ENCODE data around the gene PLEKHG4B. TPM values are rescaled to one million over a fixed set of nuclear protein-coding genes. Genes with fewer than 3 reads are reported as not detected.

Gene PLEKHG4B
- total RNA-seq, 2 donors from 2014 or later: under 0.01 to 0.28 TPM

DNA sequence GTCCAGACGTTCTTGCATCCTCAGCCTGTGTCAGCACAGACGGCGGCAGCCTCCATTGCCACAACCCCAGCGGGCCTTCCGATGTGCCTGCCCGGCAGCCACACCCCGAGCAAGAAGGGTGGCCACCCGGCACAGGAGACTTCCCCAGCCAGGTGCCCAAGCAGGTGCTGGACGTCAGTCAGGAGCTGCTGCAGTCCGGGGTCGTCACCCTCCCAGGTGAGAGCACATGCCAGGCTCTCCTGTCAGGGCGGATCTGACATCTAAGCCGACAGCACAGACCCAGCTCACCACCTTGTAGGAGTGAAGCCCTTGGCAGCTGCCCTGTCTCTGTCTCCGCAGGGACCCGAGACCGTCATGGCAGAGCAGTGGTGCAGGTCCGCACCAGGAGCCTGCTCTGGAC, 51.1 kb downstream of the PLEKHG4B start:
- no peaks in the 10 kb centered on the region for H3K36me3 ChIP-seq
- no peak for ATAC-seq (ENCODE audit: insufficient number of reproducible peaks, low FRiP score, low read depth)
- no peaks in the 10 kb centered on the region for H3K27me3 ChIP-seq (replicated peaks; ENCODE audit: insufficient read depth)
- H3K9me3 ChIP-seq: peaks cover 14% of the 10 kb centered on the region
- TF ChIP-seq, protein P1, sequence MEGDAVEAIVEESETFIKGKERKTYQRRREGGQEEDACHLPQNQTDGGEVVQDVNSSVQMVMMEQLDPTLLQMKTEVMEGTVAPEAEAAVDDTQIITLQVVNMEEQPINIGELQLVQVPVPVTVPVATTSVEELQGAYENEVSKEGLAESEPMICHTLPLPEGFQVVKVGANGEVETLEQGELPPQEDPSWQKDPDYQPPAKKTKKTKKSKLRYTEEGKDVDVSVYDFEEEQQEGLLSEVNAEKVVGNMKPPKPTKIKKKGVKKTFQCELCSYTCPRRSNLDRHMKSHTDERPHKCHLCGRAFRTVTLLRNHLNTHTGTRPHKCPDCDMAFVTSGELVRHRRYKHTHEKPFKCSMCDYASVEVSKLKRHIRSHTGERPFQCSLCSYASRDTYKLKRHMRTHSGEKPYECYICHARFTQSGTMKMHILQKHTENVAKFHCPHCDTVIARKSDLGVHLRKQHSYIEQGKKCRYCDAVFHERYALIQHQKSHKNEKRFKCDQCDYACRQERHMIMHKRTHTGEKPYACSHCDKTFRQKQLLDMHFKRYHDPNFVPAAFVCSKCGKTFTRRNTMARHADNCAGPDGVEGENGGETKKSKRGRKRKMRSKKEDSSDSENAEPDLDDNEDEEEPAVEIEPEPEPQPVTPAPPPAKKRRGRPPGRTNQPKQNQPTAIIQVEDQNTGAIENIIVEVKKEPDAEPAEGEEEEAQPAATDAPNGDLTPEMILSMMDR (IDR thresholded peaks at IDR 0.05): no peak
- H3K4me1 ChIP-seq (ENCODE audit: control insufficient read depth in 1 of 2, low read depth in 2 of 2): no peaks in the 10 kb centered on the region
- no peak overlapping the region for H3K27ac ChIP-seq
- H3K4me3 ChIP-seq: no peak overlapping the region
- DNase-seq (ENCODE audit: low spot score): no peak

DNA sequence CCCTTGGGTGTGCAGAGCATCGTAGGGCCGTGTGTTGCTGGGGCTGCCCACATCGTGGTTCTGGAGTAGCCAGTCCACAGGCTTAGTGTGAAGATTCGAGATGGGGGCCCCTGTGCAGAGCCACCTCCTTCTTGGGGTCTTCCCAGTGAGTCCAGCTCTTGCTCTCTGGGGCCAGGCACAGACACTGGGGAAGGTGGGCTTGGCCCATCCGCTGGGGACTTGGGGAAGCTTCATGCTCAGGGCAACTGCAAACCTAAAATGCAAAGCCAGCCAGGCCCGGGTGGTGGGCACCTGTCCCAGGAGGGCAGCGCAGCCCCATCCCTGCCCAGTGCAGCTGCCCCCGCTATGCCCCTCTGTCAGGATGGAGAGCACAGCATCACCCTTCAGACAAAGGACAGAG, 53.0 kb downstream of the PLEKHG4B start:
- H3K27ac ChIP-seq: no peak overlapping the region
- DNase-seq (ENCODE audit: low spot score): no peak
- no peak overlapping the region for H3K4me3 ChIP-seq
- H3K36me3 ChIP-seq: no peaks in the 10 kb centered on the region
- ATAC-seq (ENCODE audit: insufficient number of reproducible peaks, low FRiP score, low read depth): no peak
- H3K4me1 ChIP-seq (ENCODE audit: control insufficient read depth in 1 of 2, low read depth in 2 of 2): no peaks in the 10 kb centered on the region
- H3K27me3 ChIP-seq (replicated peaks; ENCODE audit: insufficient read depth): no peaks in the 10 kb centered on the region
- peaks cover 14% of the 10 kb centered on the region for H3K9me3 ChIP-seq
- TF ChIP-seq, protein P1 (IDR thresholded peaks at IDR 0.05): no peak

DNA sequence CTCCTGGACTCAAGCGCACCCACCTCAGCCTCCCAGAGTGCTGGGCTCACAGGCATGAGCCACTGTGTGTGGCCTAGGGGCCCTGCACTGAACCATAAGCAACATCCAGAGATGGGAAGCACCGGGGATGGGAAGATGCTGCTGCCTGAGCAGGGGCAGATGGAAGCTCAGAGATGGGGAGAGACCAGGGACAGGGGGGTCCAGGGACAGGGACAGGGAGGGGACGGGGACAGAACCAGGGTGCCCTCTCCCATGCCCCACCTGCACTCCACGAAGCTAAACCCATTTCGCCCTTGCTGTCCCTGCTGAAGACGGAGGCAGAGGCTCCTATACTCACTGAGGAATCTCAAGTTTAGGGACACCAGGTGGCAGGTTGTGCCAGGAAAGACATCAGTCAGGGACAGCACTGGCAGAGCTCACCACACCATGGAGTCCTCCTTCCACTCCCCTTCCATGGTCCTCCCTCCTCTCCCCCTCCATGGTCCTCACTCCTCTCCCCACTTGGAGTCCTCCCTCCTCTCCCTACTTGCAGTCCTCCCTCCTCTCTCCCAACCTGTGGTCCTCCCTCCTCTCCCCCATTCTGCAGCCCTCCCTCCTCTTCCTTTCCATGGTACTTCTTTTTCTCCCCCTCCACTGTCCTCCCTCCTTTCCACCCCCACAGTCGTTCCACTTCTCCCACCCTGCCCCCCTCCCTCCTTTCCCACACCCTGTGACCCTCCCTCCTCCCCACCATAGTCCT, 53.8 kb downstream of the PLEKHG4B start:
- DNase-seq (ENCODE audit: low spot score) (no peak), ATAC-seq (ENCODE audit: insufficient number of reproducible peaks, low FRiP score, low read depth) (no peak)
- H3K36me3 ChIP-seq: no peaks in the 10 kb centered on the region
- no peaks in the 10 kb centered on the region for H3K4me1 ChIP-seq (ENCODE audit: control insufficient read depth in 1 of 2, low read depth in 2 of 2)
- H3K4me3 ChIP-seq: no peak overlapping the region
- TF ChIP-seq, protein P1 (IDR thresholded peaks at IDR 0.05): no peak
- H3K27ac ChIP-seq: no peak overlapping the region
- no peaks in the 10 kb centered on the region for H3K27me3 ChIP-seq (replicated peaks; ENCODE audit: insufficient read depth)
- H3K9me3 ChIP-seq: peaks cover 14% of the 10 kb centered on the region

DNA sequence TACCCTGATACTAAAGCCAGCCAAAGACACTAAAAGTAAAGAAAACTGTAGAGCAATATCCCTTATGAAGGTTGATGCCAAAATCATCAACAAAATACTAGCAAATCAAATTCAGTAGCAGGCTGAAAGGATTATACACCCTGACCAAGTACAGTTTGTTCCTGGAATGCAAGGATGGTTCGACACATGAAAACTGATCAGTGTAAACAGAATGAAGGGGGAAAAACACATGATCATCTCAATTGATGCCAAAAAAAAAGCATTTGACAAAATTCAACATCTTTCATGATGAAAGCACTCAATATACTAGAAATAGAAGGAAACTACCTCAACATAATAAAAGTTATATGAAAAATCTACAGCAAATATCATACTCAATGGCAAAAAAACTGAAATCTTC, 55.8 kb downstream of the PLEKHG4B start:
- peaks cover 14% of the 10 kb centered on the region for H3K9me3 ChIP-seq
- H3K4me1 ChIP-seq (ENCODE audit: control insufficient read depth in 1 of 2, low read depth in 2 of 2): no peaks in the 10 kb centered on the region
- no peak for ATAC-seq (ENCODE audit: insufficient number of reproducible peaks, low FRiP score, low read depth)
- no peaks in the 10 kb centered on the region for H3K36me3 ChIP-seq
- H3K27me3 ChIP-seq (replicated peaks; ENCODE audit: insufficient read depth): no peaks in the 10 kb centered on the region
- H3K27ac ChIP-seq: no peak overlapping the region
- DNase-seq (ENCODE audit: low spot score): no peak
- TF ChIP-seq, protein P1 (IDR thresholded peaks at IDR 0.05): no peak
- no peak overlapping the region for H3K4me3 ChIP-seq

DNA sequence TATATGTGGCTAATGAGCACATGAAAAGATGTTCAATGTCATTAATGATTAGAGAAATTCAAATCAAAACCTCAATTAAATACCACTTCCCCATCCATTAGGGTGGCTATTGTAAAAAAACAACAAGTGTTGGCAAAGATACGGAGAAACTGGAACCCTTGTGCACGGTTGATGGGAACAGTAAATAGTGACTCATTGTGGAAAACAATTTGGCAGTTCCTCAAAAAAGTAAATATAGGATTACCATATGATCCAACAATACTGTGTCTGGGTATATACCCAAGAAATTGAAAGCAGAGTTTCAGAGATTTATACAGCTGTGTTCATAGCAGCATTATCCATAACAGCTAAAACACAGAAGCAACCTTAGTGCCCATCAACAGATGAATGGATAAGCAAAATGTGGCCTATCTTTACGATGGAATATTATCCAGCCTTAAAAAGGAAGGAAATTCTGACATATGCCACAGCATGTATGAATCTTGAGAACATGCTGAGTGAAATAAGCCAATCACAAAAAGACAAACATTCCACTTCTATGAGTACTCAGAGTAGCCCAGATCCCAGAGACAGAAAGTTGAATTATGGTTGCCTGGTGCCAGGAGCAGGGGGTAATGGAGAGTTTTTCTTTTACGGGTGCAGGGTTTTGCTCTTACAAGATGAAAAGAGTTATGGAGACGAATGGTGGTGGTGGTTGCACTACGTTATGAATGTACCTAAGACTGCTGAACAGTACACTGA, 57.9 kb downstream of the PLEKHG4B start:
- TF ChIP-seq, protein P1 (IDR thresholded peaks at IDR 0.05): no peak
- H3K4me3 ChIP-seq: no peak overlapping the region
- peaks cover 14% of the 10 kb centered on the region for H3K9me3 ChIP-seq
- no peak overlapping the region for H3K27ac ChIP-seq
- DNase-seq (ENCODE audit: low spot score): no peak
- no peaks in the 10 kb centered on the region for H3K27me3 ChIP-seq (replicated peaks; ENCODE audit: insufficient read depth)
- H3K4me1 ChIP-seq (ENCODE audit: control insufficient read depth in 1 of 2, low read depth in 2 of 2): no peaks in the 10 kb centered on the region
- ATAC-seq (ENCODE audit: insufficient number of reproducible peaks, low FRiP score, low read depth): no peak
- H3K36me3 ChIP-seq: no peaks in the 10 kb centered on the region

All from thoracic aorta (tissue), 2 donors.